HPDE6-E6E7 (cell line): ENCODE measurements around the gene NOTCH1.

ENCODE experiments used
- DNase-seq: peaks from one replicate; pipeline ENCODE4 v3.0.0; 2011; ENCODE audit warnings: missing footprints; ENCODE audit errors: extremely low spot score

The NOTCH1 gene

DNA sequence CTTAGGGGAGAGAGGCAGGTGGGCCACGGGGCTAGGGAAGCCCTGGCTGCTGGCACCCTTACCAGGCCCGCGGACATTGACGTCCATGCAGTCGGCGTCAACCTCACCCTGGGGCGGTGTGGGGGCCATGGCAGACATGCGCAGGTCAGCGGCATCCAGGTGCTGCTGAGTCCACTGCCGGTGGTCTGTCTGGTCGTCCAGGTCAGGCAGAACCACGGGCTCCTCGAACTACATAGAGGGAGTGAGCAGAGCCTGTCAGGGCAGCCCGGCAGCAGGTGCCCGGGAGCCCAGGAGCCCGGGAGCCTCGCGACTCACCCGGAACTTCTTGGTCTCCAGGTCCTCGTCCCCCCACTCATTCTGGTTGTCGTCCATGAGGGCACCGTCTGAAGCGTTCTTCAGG, 44.2 kb downstream of the NOTCH1 start:
- no peak for DNase-seq

GRCh38 chr9:136499935-136500910, 45.6 kb downstream of the NOTCH1 start:
- no peak for DNase-seq

DNA sequence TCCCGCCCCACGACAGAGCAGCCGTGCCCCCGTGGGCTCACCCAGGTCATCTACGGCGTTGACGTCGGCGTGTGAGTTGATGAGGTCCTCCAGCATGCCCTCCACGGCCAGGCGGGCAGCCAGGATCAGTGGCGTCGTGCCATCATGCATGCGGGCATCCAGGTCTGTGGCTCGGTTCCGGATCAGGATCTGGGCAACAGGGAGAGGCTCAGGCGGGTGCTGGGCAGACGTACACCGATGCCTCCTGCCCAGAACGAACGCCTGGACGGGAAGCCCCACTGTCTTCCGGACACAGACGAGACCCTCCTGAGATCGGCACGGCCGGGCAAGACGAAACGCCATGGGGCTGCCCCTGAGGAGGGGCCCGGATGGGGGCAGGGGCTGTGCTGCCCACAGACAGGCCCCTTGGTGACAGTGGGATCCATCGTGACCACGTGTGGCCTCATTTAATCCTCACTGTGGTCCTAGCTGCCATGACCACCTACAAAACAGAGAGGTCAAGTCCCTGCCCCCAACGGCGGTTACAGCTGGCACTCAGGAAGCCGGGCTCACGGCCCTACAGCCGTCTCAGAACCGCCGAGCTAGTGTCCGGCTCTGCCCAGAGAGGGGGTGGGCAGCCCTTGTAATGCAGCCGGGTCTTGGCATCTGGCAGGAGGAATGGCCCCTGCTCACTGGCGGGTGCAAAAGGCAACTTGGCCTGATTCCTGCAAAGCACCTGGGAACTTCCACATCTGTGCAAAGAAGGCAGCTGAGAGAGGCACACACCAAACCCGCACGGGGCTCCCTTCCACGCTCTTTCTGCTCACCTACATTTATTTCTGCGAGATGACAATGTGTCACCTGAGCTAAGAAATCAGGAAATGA, 46.5 kb downstream of the NOTCH1 start:
- DNase-seq = no peak

DNA sequence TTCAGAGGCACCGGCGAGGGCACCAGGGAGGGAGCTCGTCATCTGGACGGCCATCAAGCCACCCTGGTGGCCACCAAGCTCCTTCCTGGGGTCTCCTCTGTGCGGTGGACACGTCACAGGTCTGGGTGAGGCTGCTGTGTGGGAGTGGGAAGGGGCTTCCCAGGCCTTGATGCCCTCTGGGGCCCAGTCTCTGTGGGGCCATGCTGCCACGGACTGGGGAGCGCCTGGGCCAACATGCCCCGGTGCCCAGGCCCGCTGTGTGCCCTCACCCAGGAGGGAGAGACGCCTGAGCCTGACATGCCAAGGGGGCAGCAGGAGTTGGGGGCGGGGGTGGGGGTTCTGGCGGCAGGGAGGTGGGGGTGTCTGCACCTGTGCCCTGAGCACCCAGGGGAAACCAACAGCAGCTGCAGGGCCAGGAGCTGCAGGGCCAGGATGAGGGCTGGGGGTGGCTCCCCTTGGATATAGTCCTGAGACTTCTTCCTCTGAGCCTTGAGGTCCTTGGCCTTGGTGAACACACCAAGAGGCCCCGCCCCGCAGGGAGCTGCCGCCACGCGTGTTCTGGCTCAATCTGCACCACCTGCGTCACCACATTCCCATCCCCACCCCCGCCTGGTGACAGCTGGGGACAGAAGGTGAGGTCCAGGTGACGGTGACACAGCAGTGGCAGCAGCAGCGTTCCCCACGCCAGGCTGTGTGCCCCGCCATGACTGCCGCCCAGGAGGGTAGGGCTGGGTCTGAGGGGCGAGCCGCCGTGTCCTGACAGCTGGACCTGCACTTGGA, 47.7 kb downstream of the NOTCH1 start:
- DNase-seq = no peak

- no peak for DNase-seq
These were observed 48.8 kb downstream of the NOTCH1 start for GRCh38 chr9:136496801-136497620.

DNA sequence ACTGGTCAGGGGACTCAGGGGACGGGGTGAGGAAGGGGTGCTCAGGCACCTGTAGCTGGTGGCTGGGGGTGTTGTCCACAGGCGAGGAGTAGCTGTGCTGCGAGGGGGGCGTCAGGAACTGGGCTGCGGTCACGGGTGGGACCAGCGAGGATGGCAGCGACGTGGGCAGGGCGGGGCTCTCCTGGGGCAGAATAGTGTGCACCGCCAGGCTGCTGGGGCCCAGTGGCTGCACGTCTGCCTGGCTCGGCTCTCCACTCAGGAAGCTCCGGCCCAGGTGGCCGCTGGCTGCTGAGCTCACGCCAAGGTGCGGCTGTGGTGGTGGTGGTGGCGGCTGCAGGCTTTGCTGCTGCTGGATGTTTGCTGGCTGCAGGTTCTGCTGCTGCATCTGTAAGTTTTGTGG, 49.7 kb downstream of the NOTCH1 start:
- no peak for DNase-seq

GRCh38 chr9:136495238-136495800, 50.5 kb downstream of the NOTCH1 start:
- no peak for DNase-seq

GRCh38 chr9:136494531-136495215, 51.2 kb downstream of the NOTCH1 start:
- no peak for DNase-seq

DNA sequence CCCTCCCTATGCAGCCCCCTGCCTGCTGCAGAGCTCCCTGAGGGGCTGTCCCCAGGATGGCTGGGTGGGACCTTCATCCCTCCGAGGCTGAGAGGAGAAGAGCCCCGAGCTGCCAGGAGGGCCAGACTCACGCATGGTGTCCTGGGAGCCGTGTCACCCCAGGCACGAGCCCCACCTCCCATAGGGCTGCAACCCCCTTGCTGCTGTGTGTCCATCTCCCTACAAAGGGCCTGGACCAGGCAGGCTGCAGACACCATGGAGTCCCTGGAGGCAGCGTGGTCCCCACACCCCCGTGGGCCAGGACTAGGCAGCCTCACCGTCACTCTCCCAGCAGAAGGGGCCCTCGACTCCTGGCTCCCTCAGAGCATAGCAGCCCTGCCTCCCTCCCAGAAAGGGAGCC, 51.8 kb downstream of the NOTCH1 start:
- no peak for DNase-seq

DNA sequence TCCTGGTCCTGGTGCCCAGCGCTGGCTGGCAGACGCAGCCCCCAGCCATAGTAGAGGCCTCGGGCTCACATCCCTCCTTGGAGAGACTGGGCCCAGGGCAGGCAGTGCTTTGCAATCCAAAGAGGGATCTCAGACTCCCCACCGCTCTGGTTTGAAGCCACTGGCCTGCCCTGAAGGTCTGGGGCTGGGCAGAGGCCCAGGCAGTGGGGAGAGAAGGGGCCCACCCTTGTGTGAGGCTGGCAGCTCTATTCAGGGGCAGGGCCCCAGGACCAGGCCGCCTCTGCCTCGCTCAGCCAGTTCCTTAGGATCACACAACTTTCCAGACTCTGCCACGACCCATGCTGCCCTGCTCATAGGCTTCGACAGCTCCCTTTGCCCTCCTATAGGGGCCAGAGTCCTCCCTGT, 52.3 kb downstream of the NOTCH1 start:
- no peak for DNase-seq

GRCh38 chr9:136492978-136493522, 52.8 kb downstream of the NOTCH1 start:
- DNase-seq = no peak

GRCh38 chr9:136489731-136490130, 56.1 kb downstream of the NOTCH1 start:
- no peak for DNase-seq

DNA sequence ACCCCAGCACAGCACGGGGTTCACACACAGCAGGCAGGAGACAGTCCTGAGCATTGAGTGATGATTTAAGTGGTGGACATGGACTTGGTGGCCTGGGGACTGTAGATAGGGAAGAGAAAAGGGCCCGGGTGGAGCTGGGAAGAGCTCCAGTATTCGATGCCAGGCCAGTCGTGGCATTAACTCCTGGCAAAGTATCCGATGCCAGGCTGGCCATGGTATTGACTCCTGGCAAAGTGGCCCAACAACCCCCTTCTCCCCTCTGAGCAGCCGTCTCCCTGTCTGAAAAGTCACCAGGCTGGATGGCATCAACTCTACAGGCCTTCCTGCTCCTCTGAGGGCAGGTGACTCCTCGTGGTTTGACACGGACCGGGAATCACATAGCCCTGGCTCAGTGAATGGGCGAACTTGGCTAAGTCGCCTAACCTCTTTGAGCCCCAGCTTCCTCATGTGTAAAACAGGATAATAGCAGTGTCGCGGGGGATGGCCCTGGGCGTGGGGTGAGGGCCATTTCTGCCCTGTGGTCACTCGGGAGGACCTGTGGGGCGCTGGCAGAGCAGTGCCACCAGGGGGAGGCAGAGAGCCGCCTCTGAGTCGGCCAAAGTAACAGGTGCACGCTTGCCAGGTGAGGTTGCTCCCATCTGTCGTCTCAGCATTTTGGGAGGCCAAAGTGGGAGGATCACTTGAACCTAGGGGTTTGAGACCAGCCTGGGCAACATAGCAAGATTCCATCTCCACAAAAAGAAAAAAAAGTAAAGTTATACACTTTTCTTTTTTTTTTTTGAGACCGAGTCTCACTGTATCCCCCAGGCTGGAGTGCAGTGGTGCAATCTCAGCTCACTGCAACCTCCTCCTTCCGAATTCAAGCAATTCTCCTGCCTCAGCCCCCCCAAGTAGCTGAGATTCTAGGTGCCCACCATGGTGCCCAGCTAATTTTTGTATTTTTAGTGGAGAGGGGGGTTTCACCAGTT, 57.3 kb downstream of the NOTCH1 start:
- peak; percentile 44 for DNase-seq

- no peak for DNase-seq
These were observed 58.2 kb downstream of the NOTCH1 start for GRCh38 chr9:136487672-136488071.

DNA sequence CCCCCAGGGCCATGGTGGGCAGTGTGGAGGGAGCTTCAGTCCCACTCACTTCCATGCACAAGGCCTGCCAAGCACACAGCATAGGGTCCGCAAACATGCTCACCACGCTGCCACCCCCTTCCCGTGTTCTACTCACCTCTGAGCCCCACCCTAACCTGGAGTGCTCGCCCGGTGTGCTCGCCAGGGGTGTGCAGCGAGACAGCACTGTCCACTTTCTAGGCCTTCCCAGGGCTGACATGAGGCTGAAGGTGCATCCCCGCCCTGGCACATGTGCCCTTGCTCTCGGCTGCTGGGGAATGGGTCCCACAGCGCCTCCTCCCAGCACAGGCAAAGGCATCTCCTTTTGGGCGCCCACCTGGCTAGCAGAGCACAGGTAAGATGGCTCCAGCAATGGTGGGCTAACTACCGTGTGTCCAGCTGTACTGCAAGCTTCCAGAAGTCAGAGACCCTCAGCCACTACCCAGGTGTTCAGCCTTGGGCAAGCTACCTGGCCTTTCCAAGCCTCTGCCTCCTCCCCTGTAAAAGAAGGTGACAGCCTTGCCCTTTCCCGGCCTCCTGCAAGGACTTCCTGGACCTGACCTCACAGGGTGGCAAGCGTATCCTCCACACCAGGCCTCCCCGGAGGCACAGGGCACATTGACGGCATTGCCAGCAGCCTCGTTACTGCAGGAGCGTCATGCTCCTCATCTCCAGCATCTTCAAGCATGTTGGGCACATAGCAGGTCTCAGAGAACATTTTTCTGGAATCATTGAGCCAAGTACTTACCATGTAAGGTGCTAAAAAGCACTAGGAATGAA, 58.8 kb downstream of the NOTCH1 start:
- no peak for DNase-seq

GRCh38 chr9:136486131-136486530, 59.7 kb downstream of the NOTCH1 start:
- no peak for DNase-seq
